HG03045 (cell line): ENCODE data around the gene HSPA1A.
A peak's percentile ranks its signal among the peaks of the same experiment; 100 is the strongest.
"Not testable (repeated sequence)": the region's sequence is repeated elsewhere in the genome, so short reads cannot be mapped to it uniquely, and the experiment has no call there.

Source experiments
- ATAC-seq: cut with Tn5 transposase; IDR thresholded peaks from one replicate; pipeline ENCODE4 v1.9.1; 2021; ENCODE audit warnings: mild to moderate bottlenecking, moderate library complexity; ENCODE audit not compliant: unreplicated experiment

HSPA1A gene

DNA sequence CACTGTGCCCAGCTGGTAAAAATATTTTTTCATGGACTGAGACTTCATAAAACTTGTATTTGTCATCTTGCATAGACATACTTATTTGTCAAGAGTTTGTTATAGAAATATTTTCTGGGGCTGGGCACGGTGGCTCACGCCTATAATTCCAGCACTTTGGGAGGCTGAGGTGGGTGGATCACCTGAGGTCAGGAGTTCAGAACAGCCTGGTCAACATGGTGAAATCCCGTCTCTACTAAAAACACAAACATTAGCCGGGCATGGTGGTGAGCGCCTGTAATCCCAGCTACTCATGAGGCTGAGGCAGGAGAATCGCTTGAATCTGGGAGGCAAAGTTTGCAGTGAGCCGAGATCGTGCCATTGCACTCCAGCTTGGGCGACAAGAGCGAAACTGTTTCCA is 6.7 kb upstream of the HSPA1A start:
- not testable (repeated sequence) for ATAC-seq

DNA sequence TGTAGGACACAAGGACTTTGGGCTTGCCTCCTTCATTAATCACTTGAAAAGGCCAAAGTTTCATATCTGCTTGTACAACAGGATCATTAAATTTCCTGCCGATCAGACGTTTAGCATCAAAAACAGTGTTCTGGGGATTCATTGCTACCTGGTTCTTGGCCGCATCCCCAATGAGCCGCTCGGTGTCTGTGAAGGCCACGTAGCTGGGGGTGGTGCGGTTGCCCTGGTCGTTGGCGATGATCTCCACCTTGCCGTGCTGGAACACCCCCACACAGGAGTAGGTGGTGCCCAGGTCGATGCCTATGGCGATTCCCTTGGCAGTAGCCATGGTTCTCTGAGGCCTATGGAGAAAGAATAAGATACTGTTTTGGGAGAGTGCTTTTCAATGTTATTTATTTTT is 3.7 kb upstream of the HSPA1A start:
- no peak for ATAC-seq

DNA sequence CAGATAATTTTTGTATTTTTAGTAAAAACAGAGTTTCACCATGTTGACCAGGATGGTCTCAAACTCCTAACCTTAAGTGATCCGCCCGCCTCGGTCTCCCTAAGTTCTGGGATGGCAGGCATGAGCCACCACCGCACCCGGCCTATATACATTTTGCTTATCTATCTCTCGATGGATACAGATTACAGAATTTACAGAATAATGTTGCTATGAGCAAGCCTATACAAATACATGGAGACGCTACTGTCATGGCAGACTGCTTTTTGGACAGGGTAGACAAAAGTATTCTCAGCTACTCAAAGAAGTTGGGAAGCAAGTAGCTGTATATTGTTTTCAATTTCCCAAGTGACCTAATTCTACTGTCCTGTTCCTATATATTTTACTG is 1.9 kb upstream of the HSPA1A start:
- ATAC-seq: no peak

DNA sequence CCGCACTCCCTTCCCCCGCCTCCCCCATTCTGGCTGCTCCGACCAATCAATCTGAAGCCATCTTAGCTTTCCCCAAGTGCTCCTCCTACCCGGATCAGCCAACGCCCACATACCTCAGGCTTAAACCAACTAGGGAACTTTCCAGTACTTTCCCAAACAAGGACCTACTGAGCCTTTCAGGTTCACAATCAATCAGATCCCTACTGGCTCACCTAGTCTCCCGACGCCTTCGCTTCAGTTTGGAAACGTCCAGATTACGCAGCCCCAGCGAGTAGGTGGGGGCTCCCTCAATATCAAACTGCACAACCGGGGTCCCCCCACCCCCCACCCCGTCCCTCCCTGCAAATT is 692 bp upstream of the HSPA1A start:
- ATAC-seq: no peak

DNA sequence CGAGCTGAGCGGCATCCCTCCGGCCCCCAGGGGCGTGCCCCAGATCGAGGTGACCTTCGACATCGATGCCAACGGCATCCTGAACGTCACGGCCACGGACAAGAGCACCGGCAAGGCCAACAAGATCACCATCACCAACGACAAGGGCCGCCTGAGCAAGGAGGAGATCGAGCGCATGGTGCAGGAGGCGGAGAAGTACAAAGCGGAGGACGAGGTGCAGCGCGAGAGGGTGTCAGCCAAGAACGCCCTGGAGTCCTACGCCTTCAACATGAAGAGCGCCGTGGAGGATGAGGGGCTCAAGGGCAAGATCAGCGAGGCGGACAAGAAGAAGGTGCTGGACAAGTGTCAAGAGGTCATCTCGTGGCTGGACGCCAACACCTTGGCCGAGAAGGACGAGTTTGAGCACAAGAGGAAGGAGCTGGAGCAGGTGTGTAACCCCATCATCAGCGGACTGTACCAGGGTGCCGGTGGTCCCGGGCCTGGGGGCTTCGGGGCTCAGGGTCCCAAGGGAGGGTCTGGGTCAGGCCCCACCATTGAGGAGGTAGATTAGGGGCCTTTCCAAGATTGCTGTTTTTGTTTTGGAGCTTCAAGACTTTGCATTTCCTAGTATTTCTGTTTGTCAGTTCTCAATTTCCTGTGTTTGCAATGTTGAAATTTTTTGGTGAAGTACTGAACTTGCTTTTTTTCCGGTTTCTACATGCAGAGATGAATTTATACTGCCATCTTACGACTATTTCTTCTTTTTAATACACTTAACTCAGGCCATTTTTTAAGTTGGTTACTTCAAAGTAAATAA is 2.0 kb downstream of the HSPA1A start:
- not testable (repeated sequence) for ATAC-seq

DNA sequence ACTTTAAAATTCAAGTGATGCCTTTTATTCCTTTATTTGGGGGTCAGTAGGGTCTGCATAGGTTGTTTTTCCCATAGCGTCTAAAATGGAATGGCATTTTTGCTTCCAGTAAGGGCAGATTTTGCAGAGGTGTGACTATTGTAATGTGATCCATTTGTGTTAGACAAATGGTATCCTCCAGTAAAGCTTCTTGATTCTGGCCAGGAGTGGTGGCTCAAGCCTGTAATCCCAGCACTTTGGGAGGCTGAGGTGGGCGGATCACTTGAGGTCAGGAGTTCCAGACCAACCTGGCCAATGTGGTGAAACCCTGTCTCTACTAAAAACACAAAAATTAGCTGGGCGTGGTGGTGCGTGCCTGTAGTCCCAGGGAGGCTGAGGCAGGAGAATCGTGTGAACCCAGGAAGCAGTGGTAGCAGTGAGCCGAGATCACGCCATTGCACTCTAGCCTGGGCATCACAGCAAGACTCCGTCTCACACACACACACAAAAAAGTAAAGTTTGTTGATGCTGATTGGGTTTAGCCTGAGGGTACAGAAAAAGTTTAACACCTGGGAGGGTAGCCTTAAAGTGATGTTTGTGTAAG is 2.7 kb downstream of the HSPA1A start:
- ATAC-seq: not testable (repeated sequence)

DNA sequence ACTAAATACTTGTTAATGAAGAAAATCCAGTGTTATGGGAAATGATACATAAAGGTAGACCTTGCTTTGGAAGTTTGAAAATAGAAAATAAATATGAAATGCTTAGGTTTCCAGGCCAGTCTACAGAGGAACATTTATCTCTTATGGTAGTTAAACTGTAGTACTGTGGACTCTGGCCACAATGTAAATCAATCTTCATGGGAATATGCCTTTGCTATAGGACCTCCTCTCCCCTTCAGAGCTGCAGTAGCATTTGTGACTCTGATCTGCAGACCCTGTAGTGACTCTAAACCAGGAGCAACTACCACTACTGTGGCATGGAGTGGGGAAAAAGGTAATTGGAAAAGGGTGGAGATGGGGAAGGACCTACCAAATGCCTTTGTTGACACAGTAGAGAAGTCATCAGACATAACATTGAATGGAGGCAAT is 4.5 kb downstream of the HSPA1A start:
- ATAC-seq: no peak

DNA sequence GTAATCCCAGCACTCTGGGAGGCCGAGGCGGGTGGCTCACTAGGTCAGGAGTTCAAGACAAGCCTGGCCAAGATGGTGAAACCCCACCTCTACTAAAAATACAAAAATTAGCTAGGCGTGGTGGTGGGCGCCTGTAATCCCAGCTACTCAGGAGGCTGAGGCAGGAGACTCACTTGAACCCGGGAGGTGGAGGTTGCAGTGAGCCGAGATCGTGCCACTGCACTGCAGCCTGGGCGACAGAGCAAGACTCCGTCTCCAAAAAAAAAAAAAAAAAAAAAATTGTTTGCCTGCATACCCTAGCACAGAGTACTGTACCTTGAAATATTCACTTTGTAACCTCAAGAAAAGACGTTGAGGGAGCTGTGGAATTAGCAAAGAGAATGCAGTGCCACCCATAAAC is 5.1 kb downstream of the HSPA1A start:
- not testable (repeated sequence) for ATAC-seq

DNA sequence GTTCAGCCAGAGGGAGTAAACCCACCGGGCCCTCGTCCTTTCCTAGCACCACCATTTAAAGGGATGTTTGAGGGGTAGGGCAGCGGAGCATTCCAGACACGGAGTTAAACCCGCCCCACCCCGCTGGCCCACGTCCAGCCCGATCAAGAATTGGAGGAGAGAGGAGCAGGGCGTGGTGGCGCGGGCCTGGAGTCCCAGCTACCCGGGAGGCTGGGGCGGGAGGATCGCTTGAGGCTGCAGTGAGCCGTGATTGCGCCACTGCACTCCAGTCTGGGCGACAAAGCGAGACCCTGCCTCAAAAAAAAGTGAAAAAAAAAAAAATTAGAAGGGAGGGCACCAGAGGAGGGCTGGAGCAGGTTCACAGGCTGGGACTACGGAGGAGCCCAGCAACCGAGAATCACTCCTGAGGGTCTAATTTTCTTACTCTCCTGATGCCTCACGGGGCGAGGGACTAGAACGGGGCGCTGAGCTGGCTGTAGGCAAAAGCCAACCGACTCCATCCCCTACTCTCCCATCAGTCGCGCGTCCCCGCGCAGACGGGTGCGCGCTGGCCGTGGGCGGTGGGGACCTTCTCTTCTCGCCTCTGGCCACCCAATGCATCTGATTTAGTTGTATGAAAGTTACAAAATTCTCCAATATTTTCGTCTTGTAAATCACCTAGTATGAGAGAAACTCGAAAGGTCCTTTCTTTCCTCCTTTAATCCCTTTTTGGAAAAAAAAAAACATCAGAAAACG is 6.1 kb downstream of the HSPA1A start:
- peak; percentile 44 for ATAC-seq

DNA sequence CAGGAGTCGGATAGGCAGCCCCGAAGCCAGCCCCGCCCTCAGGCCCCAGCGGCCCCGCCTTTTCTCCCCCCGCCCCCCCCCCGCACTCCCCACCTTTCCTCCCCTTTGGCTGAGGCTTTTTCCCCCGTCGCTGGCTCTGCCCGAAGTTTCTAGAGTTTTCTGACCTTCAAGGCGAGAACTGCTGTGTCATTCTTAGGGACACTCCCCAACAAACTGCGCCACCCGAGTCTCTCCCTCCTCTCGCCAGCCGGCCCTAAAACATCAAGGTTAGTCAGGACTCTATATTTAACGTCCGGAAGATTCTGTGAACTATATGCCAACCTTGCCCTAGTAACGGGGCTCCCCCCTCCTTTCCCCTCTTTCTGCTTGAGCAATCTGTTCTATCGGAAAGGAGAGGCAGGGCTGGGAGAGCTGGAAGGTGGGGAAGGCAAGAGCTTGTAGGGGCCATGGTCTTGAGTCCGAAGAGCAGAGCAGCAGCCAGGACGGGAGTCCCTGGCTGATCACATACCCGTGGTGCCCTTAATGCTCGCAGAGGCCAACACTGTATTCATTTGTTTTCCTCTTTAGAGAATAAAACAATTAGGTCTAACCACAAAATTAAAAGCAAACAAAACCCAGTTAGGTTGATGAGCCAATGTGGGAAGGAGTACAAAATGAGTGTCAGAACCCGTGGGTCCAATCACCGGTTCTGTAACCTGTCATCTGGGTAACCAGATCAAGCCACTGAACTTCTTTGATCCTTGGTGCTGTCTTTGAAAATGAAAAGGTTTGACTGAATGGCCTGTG is 6.9 kb downstream of the HSPA1A start:
- peak; percentile 36 for ATAC-seq

DNA sequence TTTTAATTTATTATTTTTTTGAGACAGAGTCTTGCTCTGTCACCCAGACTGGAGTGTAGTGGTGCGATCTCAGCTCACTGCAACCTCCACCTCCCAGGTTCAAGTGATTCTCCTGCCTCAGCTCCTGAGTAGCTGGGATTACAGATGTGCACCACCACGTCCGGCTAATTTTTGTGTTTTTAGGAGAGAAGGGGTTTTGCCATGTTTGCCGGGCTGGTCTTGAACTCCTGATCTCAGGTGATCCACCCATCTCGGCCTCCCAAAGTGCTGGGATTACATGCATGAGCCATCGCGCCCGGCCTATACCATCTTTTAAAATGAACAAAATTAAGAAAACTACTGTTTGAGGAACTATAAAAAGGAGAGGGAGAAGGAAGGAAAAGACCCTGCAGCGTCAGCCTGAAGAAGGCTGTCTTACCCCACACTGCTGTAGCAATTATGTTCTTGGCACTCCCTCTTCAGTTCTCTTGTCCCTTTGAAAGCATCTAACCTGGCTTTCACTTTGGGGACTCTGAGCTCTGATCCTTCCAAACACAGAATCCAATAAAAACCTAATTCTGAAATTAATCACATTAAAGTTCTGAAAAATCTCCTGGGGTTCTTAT is 8.4 kb downstream of the HSPA1A start:
- ATAC-seq: not testable (repeated sequence)

DNA sequence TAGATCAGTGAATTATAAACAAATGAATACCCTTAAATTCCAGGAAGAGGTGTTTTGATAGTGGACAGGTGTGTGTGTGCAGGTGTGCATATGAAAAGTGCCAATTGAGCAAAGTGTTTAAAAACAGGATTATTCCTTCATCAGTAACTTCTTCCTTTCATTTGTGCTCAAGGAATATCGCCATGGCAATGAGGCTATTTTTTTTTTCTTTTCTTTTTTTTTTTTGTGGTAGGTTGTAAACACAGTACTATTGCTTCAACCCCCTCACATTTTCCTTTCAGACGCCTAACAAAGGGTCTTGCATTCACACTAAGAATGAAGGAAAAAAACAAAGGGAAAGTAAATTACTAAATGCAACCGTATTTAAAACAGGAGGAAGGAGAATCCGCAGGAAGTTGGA is 10.2 kb downstream of the HSPA1A start:
- ATAC-seq: no peak

DNA sequence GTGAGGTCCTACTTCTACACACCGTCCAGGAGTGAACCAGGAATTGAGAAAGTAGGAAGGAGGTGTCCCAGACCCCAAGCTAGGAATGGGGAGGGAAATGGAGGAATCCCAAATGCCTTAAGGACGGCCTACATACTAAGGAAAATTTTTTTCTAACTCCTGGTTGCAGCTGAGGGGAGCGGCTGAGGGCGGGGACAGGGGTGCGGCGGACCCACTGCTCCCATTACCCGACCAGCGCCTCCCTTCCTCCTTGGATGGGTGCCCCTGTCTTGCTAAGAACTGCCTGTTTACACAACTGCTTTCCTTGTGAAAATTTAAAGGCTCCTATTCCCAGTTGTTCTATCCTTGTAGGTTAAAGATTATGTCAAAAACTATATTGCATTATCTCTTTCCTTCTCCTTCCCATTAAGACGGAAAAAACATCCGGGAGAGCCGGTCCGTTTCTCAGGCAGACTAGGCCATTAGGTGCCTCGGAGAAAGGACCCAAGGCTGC is 11.5 kb downstream of the HSPA1A start:
- no peak for ATAC-seq

DNA sequence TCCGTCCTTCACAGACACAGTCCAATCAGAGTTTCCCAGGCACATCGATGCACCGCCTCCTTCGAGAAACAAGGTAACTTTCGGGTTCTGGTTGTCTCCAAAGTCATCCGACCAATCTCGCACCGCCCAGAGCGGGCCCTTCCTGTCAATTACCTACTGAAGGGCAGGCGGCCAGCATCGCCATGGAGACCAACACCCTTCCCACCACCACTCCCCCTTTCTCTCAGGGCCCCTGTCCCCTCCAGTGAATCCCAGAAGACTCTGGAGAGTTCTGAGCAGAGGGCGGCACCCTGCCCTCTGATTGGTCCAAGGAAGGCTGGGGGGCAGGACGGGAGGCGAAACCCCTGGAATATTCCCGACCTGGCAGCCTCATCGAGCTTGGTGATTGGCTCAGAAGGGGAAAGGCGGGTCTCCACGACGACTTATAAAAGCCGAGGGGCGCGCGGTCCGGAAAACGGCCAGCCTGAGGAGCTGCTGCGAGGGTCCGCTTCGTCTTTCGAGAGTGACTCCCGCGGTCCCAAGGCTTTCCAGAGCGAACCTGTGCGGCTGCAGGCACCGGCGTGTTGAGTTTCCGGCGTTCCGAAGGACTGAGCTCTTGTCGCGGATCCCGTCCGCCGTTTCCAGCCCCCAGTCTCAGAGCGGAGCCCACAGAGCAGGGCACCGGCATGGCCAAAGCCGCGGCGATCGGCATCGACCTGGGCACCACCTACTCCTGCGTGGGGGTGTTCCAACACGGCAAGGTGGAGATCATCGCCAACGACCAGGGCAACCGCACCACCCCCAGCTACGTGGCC is 12.1 kb downstream of the HSPA1A start, which contains the start of gene HSPA1B:
HSPA1B (plus strand) TSS at position 453 of the 794 bp plus-strand sequence; CDS start at position 666, 213 bp downstream.
- peak; percentile 63 for ATAC-seq

DNA sequence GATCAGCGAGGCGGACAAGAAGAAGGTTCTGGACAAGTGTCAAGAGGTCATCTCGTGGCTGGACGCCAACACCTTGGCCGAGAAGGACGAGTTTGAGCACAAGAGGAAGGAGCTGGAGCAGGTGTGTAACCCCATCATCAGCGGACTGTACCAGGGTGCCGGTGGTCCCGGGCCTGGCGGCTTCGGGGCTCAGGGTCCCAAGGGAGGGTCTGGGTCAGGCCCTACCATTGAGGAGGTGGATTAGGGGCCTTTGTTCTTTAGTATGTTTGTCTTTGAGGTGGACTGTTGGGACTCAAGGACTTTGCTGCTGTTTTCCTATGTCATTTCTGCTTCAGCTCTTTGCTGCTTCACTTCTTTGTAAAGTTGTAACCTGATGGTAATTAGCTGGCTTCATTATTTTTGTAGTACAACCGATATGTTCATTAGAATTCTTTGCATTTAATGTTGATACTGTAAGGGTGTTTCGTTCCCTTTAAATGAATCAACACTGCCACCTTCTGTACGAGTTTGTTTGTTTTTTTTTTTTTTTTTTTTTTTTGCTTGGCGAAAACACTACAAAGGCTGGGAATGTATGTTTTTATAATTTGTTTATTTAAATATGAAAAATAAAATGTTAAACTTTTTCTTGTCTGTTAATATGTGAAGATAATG is 14.4 kb downstream of the HSPA1A start:
- ATAC-seq: no peak

DNA sequence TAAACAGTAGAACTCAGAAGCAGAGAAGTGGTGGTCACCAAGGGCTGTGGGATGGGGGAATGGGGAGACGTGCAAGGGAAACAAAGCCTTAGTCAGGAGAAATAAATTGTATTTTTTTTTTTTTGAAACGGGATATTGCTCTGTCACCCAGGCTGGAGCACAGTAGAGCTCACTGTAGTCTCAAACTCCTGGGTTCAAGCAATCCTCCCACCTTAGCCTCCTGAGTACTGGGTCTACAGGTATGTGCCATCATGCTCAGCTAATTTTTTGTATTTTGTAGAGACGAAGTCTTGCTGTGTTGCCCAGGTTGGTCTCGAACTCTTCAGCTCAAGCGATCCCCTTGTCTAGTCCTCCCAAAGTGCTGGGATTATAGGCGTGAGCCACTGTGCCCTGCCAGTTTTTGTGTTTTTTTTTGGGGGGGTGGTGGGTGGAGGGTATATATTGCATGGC is 15.6 kb downstream of the HSPA1A start:
- ATAC-seq: no peak

DNA sequence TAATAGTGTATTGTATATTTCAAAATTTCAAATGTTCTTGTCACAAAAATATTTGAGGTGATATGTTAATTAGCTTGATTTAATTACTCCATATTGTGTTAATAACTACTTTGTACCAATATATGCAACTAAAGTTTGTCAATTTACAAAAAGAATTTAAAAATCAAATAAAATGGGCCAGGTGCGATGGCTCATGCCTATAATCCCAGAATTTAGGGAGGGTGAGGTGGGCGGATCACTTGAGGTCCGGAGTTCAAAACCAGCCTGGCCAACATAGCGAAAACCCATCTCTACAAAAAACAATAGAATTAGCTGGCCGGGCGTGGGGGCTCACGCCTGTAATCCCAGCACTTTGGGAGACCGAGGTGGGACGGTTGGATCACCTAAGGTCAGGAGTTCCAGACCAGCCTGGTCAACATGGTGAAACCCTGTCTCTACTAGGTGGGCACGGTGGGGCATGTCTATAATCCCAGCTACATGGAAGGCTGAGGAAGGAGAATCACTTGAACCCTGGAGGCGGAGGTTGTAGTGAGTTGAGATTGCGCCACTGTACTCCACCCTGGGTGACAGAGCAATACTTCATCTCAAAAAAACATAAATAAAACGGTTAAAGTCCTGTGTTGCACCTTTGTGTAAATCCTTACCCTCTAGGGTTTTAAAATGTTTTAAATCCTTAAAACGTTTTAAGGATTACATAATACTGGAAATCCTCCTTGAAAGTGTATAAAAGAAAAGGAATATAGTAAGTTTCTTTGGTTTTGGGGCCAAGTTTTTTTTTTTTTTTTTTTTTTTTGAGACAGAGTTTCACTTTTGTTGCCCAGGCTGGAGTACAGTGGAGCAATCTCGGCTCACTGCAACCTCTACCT is 16.2 kb downstream of the HSPA1A start:
- ATAC-seq: no peak
